Liver (tissue), 9 donors: Measurements from ENCODE around the gene DIS3. TPM values are rescaled to one million over a fixed set of nuclear protein-coding genes. Genes with fewer than 3 reads are reported as not detected.

Experiments
- DNase-seq: peaks from one replicate; pipeline ENCODE4 v3.0.0-alpha.2; 2017; ENCODE audit warnings: low spot score
- H3K27ac ChIP-seq, 2 donors: one replicate each; pipeline ENCODE4 v1.7.0; 2013; ENCODE audit warnings: inconsistent platforms in 2 of 2, low read length in 2 of 2, control low read depth in 1 of 2, low read depth in 1 of 2, mild to moderate bottlenecking in 1 of 2
- H3K27me3 ChIP-seq, 4 donors: one replicate each; pipeline versions ENCODE4 v1.6.1 to v1.7.0; 2013; ENCODE audit warnings: low read length in 3 of 4, inconsistent platforms in 1 of 4, mild to moderate bottlenecking in 1 of 4, moderate library complexity in 1 of 4; ENCODE audit not compliant: control insufficient read depth in 4 of 4, insufficient read depth in 4 of 4
- H3K36me3 ChIP-seq, 4 donors: one replicate each; pipeline versions ENCODE4 v1.6.1 to v1.7.0; 2013; ENCODE audit warnings: low read length in 3 of 4, mild to moderate bottlenecking in 3 of 4, low read depth in 1 of 4, moderate library complexity in 1 of 4; ENCODE audit not compliant: control insufficient read depth in 4 of 4, insufficient read depth in 3 of 4
- H3K4me1 ChIP-seq, 4 donors: one replicate each; pipeline versions ENCODE4 v1.6.1 to v1.7.0; 2013; ENCODE audit warnings: low read length in 3 of 4, mild to moderate bottlenecking in 3 of 4, moderate library complexity in 1 of 4; ENCODE audit not compliant: control insufficient read depth in 4 of 4, insufficient read depth in 4 of 4
- H3K4me3 ChIP-seq, 3 donors: one replicate each; pipeline versions ENCODE4 v1.6.1 to v1.7.0; 2013; ENCODE audit warnings: low read length in 3 of 3, control low read depth in 1 of 3, low read depth in 1 of 3, mild to moderate bottlenecking in 1 of 3
- H3K9ac ChIP-seq, 2 donors: one replicate each; pipeline ENCODE4 v1.7.0; 2013; ENCODE audit warnings: low read length in 2 of 2, mild to moderate bottlenecking in 2 of 2, moderate library complexity in 2 of 2, control low read depth in 1 of 2, low read depth in 1 of 2
- H3K9me3 ChIP-seq, 4 donors: one replicate each; pipeline versions ENCODE4 v1.6.1 to v1.7.0; 2013; ENCODE audit warnings: low read length in 3 of 4; ENCODE audit not compliant: control insufficient read depth in 4 of 4
- ATF3 ChIP-seq: IDR thresholded peaks from 2 replicates; pipeline ENCODE4 v1.6.1; 2016; ENCODE audit warnings: antibody characterized with exemption
- CTCF ChIP-seq: fragments of 150-350 bp; IDR thresholded peaks from 2 replicates; pipeline ENCODE4 v1.5.1; 2017; ENCODE audit warnings: improper control_type of control experiment, low read depth, low read length; ENCODE audit not compliant: missing input control
- EGR1 ChIP-seq, 2 donors: IDR thresholded peaks; 2 replicates each; pipeline ENCODE4 v1.6.1; 2016 to 2018; ENCODE audit warnings: antibody characterized with exemption in 2 of 2, low read depth in 2 of 2
- FOXA1 ChIP-seq: IDR thresholded peaks from 2 replicates; pipeline ENCODE4 v1.6.1; 2016; ENCODE audit warnings: antibody characterized with exemption
- FOXA2 ChIP-seq: IDR thresholded peaks from 2 replicates; pipeline ENCODE4 v1.6.1; 2016; ENCODE audit warnings: antibody characterized with exemption
- GABPA ChIP-seq, 2 donors: IDR thresholded peaks in 1 of 2; conservative IDR thresholded peaks in 1 of 2; 2 replicates each; pipeline ENCODE4 v1.6.1; 2016; ENCODE audit warnings: antibody characterized with exemption in 2 of 2, mild to moderate bottlenecking in 1 of 2, moderate library complexity in 1 of 2
- HNF4A ChIP-seq, 2 donors: conservative IDR thresholded peaks; 2 replicates each; pipeline ENCODE4 v1.6.1; 2016; ENCODE audit warnings: antibody characterized with exemption in 2 of 2, mild to moderate bottlenecking in 2 of 2
- HNF4G ChIP-seq: IDR thresholded peaks from 2 replicates; pipeline ENCODE4 v1.6.1; 2016; ENCODE audit warnings: antibody characterized with exemption
- JUND ChIP-seq, 2 donors: IDR thresholded peaks; 2 replicates each; pipeline ENCODE4 v1.6.1; 2016; ENCODE audit warnings: antibody characterized with exemption in 2 of 2
- MAX ChIP-seq: IDR thresholded peaks from 2 replicates; pipeline ENCODE4 v1.6.1; 2016; ENCODE audit warnings: antibody characterized with exemption
- NR2F2 ChIP-seq: IDR thresholded peaks from 2 replicates; pipeline ENCODE4 v1.6.1; 2016; ENCODE audit warnings: antibody characterized with exemption
- RAD21 ChIP-seq, 2 donors: IDR thresholded peaks; 2 replicates each; pipeline ENCODE4 v1.6.1; 2016; ENCODE audit warnings: antibody characterized with exemption in 2 of 2, mild to moderate bottlenecking in 2 of 2
- REST ChIP-seq: IDR thresholded peaks from 2 replicates; pipeline ENCODE4 v1.6.1; 2016; ENCODE audit warnings: antibody characterized with exemption, mild to moderate bottlenecking
- RXRA ChIP-seq, 2 donors: IDR thresholded peaks; 2 replicates each; pipeline ENCODE4 v1.6.1; 2017 to 2018; ENCODE audit warnings: antibody characterized with exemption in 2 of 2, mild to moderate bottlenecking in 1 of 2
- SP1 ChIP-seq: IDR thresholded peaks from 2 replicates; pipeline ENCODE4 v1.6.1; 2018; ENCODE audit warnings: antibody characterized with exemption, mild to moderate bottlenecking
- TAF1 ChIP-seq: conservative IDR thresholded peaks from 2 replicates; pipeline ENCODE4 v1.6.1; 2016; ENCODE audit warnings: antibody characterized with exemption, mild to moderate bottlenecking
- YY1 ChIP-seq: IDR thresholded peaks from 2 replicates; pipeline ENCODE4 v1.6.1; 2016; ENCODE audit warnings: antibody characterized with exemption, mild to moderate bottlenecking
- ZBTB33 ChIP-seq: IDR thresholded peaks from 2 replicates; pipeline ENCODE4 v1.6.1; 2016; ENCODE audit warnings: antibody characterized with exemption
- WGBS: extraction: QIAGEN DNeasy Blood & Tissue Kit; methylation state at CpG from one replicate; pipeline ENCODE4 v1.1.7; 2013; 5-methylcytosine and 5-hydroxymethylcytosine counted together
- polyA plus RNA-seq, 2 donors: library from polyadenylated mRNA; stranded (reverse) in 1 of 2; unstranded in 1 of 2; fragments of 200-250 nt in 1 of 2; fragments of >200 nt in 1 of 2; fragmentation: Nextera tagmentation in 1 of 2; extraction: Ambion mirVana in 1 of 2; gene quantifications; one replicate each; pipeline versions ENCODE4 v1.2.1 to v1.2.3, GENCODE V29; 2013 to 2015
- total RNA-seq, 2 donors: library from RNA; depleted of rRNA; stranded (reverse); fragments of >200 nt; gene quantifications; one replicate each; pipeline ENCODE4 v1.2.3, GENCODE V29; 2014
- donor health status: healthy.
- donor health status: healthy.
- donor health status: healthy.
- donor health status: healthy.
- donor health status: healthy.

DIS3 gene
- total and polyA plus RNA-seq, 4 donors = 8.0 to 17.4 (median 11.5) TPM

- TF ChIP-seq ATF3 (no peak), YY1 (no peak), REST (no peak), EGR1 (IDR thresholded peaks at IDR 0.05; ENCODE audit: low read depth in 2 of 2) (no peak), GABPA (IDR thresholded peaks at IDR 0.05 in 1 of 2, conservative IDR thresholded peaks at IDR 0.05 in 1 of 2) (no peak), FOXA1 (no peak), HNF4A (conservative IDR thresholded peaks at IDR 0.05) (no peak), SP1 (no peak), HNF4G (no peak), JUND (IDR thresholded peaks at IDR 0.05) (no peak), CTCF (no peak), TAF1 (no peak), NR2F2 (no peak), RXRA (IDR thresholded peaks at IDR 0.05) (no peak), ZBTB33 (no peak), RAD21 (IDR thresholded peaks at IDR 0.05) (no peak), MAX (no peak), FOXA2 (no peak)
- Histone ChIP-seq H3K9me3 (no peaks in the 10 kb centered on the region), H3K9ac (no peak overlapping the region), H3K4me1 (no peaks in the 10 kb centered on the region), H3K27ac (no peak overlapping the region), H3K27me3 (no peaks in the 10 kb centered on the region), H3K4me3 (no peak overlapping the region), H3K36me3 (peaks cover 0 to 14% (median 7%) of the 10 kb centered on the region in 4 donors)
- DNase-seq = no peak
- 93% methylated on average over 8 of the region's 8 CpGs for WGBS
Measured at GRCh38 chr13:72820156-72820897, 38.6 kb upstream of the DIS3 start.
